ENCODE measurements around the gene CTRL. TPM values are rescaled to one million over a fixed set of nuclear protein-coding genes. Genes with fewer than 3 reads are reported as not detected.

Gene CTRL
- polyA plus RNA-seq, 3 donors = 0.69 to 17.4 (median 1.6) TPM

GRCh38 chr16:67892899-67893742 lies 38.5 kb downstream of the CTRL start, which contains the start of gene PSKH1:
Gene PSKH1, plus strand, starts transcription at chr16:67893254. Its CDS starts 15,496 bp downstream, at chr16:67908750.
- no peaks in the 10 kb centered on the region for H3K27me3 Mint-ChIP-seq (ENCODE audit: low read depth in 3 of 3)
- H3K4me3 Mint-ChIP-seq = peak within 1 kb of the TSS; percentile 89 to 95
- H3K4me1 ChIP-seq (ENCODE audit: control insufficient read depth in 1 of 2, insufficient read depth in 2 of 2, low read length in 2 of 2) = peaks cover 18 to 21% of the 10 kb centered on the region in 2 donors

More at GRCh38 chr16:67892899-67893742, 38.5 kb downstream of the CTRL start, which contains the start of gene PSKH1:
- H4K20me1 ChIP-seq (ENCODE audit: insufficient read depth, low read length) = peaks cover 21% of the 10 kb centered on the region
- peak within 1 kb of the TSS; percentile 58 to 91 (median 90) for H3K4me3 ChIP-seq (replicated peaks in 1 of 3; ENCODE audit: low read depth in 2 of 3, low read length in 3 of 3)
- H2AFZ ChIP-seq (ENCODE audit: insufficient read depth, low read depth, low read length, poor library complexity, severe bottlenecking) = peak within 1 kb of the TSS; percentile 91
- Mint-ChIP-seq H3K4me1 (peaks cover 24% of the 10 kb centered on the region), H3K27ac (peak within 1 kb of the TSS; percentile 93 to 98 (median 95)), H3K36me3 (peaks cover 5 to 15% of the 10 kb centered on the region in 2 donors), H3K9me3 (no peaks in the 10 kb centered on the region)
- no peaks in the 10 kb centered on the region for H3K9me3 ChIP-seq (replicated peaks in 1 of 2; ENCODE audit: control insufficient read depth in 1 of 2, insufficient read depth in 1 of 2, low read length in 2 of 2)
- no peaks in the 10 kb centered on the region for H3K36me3 ChIP-seq (replicated peaks in 1 of 2; ENCODE audit: control insufficient read depth in 1 of 2, insufficient read depth in 2 of 2, low read length in 2 of 2)
- no peak for TF ChIP-seq CTCF (IDR thresholded peaks at IDR 0.05)
- peaks cover 50% of the 10 kb centered on the region for H3K79me2 ChIP-seq (ENCODE audit: insufficient read depth, low read length)
- H3K27ac ChIP-seq (ENCODE audit: low read depth in 1 of 2, low read length in 2 of 2) = peak within 1 kb of the TSS; percentile 89 to 97
- H3K9ac ChIP-seq (ENCODE audit: insufficient read depth, low read length, poor library complexity, severe bottlenecking) = peak within 1 kb of the TSS; percentile 99
- H3K27me3 ChIP-seq (ENCODE audit: control insufficient read depth in 2 of 2, insufficient read depth in 2 of 2, low read length in 2 of 2) = no peaks in the 10 kb centered on the region
- DNase-seq = peak; percentile 92 to 94 (median 93)
- WGBS (ENCODE audit: insufficient coverage) = under 1% methylated on average over 88 of the region's 90 CpGs
- intact Hi-C loops (cut with micrococcal nuclease) = loop anchor here in 1 of 2 donors (5.0 kb wide), 3 partner anchors 44 to 331 kb away; partner anchors contain the start of genes CTCF, PSMB10, RANBP10 and TSNAXIP1
- H3K4me2 ChIP-seq (replicated peaks; ENCODE audit: extremely low read depth, low read length, poor library complexity, severe bottlenecking) = peak within 1 kb of the TSS; percentile 91

All from CD14-positive monocyte (primary cell).